Thoracic aorta (tissue), 2 donors: ENCODE data around the gene KRT28. TPM values are rescaled to one million over a fixed set of nuclear protein-coding genes. Genes with fewer than 3 reads are reported as not detected.
"Not testable (repeated sequence)": the region's sequence is repeated elsewhere in the genome, so short reads cannot be mapped to it uniquely, and the experiment has no call there.

Experiments
- ATAC-seq: fragments of 150-250 bp; one replicate; pipeline ENCODE4 v1.8.0; 2017; ENCODE audit warnings: low read depth; ENCODE audit not compliant: insufficient number of reproducible peaks, low FRiP score
- DNase-seq: peaks from one replicate; pipeline ENCODE4 v3.0.0-alpha.2; 2020; ENCODE audit warnings: low spot score
- H3K27ac ChIP-seq, 2 donors: fragments of 200-600 bp; sonication (generic); 1 replicate in 1 of 2; 2 replicates in 1 of 2; pipeline ENCODE4 v1.5.1; 2016; ENCODE audit warnings: mild to moderate bottlenecking in 2 of 2, moderate library complexity in 2 of 2
- H3K27me3 ChIP-seq: fragments of 200-600 bp; sonication (generic); replicated peaks from 2 replicates; pipeline ENCODE4 v1.6.0; 2016; ENCODE audit warnings: mild to moderate bottlenecking; ENCODE audit not compliant: insufficient read depth
- H3K36me3 ChIP-seq: fragments of 200-600 bp; sonication (generic); one replicate; pipeline ENCODE4 v1.5.1; 2016
- H3K4me1 ChIP-seq, 2 donors: fragments of 200-600 bp; sonication (generic); 1 replicate in 1 of 2; 2 replicates in 1 of 2; pipeline versions ENCODE4 v1.5.1 to v1.6.0; 2016; ENCODE audit warnings: low read depth in 2 of 2, mild to moderate bottlenecking in 1 of 2; ENCODE audit not compliant: control insufficient read depth in 1 of 2
- H3K4me3 ChIP-seq: fragments of 200-600 bp; sonication (generic); 2 replicates; pipeline ENCODE4 v1.5.1; 2016; ENCODE audit warnings: mild to moderate bottlenecking
- H3K9me3 ChIP-seq: fragments of 200-600 bp; sonication (generic); 2 replicates; pipeline ENCODE4 v1.5.1; 2016
- total RNA-seq, 2 donors: library from RNA; depleted of rRNA; stranded (reverse); fragments of >200 nt; gene quantifications; one replicate each; pipeline versions ENCODE4 v1.1.0 to v1.2.3, GENCODE V29; 2016
- TF ChIP-seq, protein P1 (sequence below): fragments of 200-600 bp; sonication (generic); IDR thresholded peaks from one replicate; pipeline ENCODE4 v1.5.1; 2019; ENCODE audit warnings: antibody characterized with exemption

The KRT28 gene
- total RNA-seq, 2 donors from 2014 or later = not detected

- peaks cover 4% of the 10 kb centered on the region for H3K36me3 ChIP-seq
- H3K27me3 ChIP-seq = no peaks in the 10 kb centered on the region
- no peak overlapping the region for H3K27ac ChIP-seq
- DNase-seq (no peak), ATAC-seq (no peak)
- H3K4me3 ChIP-seq = no peak overlapping the region
- peaks cover 7 to 28% of the 10 kb centered on the region in 2 donors for H3K4me1 ChIP-seq
- H3K9me3 ChIP-seq = no peaks in the 10 kb centered on the region
- TF ChIP-seq, protein P1, sequence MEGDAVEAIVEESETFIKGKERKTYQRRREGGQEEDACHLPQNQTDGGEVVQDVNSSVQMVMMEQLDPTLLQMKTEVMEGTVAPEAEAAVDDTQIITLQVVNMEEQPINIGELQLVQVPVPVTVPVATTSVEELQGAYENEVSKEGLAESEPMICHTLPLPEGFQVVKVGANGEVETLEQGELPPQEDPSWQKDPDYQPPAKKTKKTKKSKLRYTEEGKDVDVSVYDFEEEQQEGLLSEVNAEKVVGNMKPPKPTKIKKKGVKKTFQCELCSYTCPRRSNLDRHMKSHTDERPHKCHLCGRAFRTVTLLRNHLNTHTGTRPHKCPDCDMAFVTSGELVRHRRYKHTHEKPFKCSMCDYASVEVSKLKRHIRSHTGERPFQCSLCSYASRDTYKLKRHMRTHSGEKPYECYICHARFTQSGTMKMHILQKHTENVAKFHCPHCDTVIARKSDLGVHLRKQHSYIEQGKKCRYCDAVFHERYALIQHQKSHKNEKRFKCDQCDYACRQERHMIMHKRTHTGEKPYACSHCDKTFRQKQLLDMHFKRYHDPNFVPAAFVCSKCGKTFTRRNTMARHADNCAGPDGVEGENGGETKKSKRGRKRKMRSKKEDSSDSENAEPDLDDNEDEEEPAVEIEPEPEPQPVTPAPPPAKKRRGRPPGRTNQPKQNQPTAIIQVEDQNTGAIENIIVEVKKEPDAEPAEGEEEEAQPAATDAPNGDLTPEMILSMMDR = no peak
Measured at GRCh38 chr17:40815381-40815780, 15.6 kb upstream of the KRT28 start.

GRCh38 chr17:40814657-40815056 is 14.9 kb upstream of the KRT28 start:
- H3K4me3 ChIP-seq, H3K36me3 ChIP-seq, H3K27ac ChIP-seq, H3K27me3 ChIP-seq, DNase-seq, ATAC-seq, H3K9me3 ChIP-seq: not testable (repeated sequence)
- H3K4me1 ChIP-seq = peaks cover 14 to 28% of the 10 kb centered on the region in 2 donors

DNA sequence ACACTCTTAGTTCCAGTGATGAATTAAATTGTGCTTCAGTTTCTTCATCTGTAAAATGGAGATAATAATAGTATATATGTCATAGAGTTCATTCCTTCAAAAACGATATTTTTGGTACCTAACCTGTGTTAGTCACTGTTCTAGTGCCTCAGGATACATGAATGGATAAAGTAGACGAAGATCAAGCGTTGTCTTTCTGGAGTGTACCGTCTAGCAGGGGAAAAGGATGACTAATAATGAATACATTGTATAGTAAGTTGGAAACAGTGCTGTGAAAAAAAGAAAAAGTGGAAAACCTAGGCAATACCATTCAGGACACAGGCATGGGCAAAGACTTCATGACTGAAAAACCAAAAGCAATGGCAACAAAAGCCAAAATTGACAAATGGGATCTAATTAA is 14.0 kb upstream of the KRT28 start:
- ATAC-seq = no peak
- TF ChIP-seq, protein P1 = no peak
- Histone ChIP-seq H3K27ac (no peak overlapping the region), H3K9me3 (no peaks in the 10 kb centered on the region), H3K4me1 (peaks cover 20 to 26% of the 10 kb centered on the region in 2 donors), H3K4me3 (no peak overlapping the region), H3K27me3 (no peaks in the 10 kb centered on the region), H3K36me3 (peaks cover 4% of the 10 kb centered on the region)
- DNase-seq = no peak

DNA sequence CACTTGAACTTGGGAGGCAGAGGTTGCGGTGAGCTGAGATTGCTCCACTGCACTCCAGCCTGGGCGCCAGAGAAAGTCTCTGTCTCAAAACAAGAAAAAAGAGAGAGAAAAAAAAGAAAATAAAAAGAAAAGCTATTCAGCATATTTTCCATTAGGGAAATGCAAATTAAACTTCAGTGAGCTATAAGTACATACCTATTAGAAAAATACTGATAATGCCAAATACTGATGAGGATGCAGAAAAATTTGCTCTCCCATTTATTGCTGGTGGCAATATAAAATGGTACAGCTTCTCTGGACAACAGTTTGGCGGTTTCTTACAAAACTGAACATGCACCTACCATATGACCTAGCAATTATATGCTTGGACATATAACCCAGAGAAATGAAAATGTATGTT is 12.9 kb upstream of the KRT28 start:
- TF ChIP-seq, protein P1 = no peak

GRCh38 chr17:40810494-40810893 is 10.7 kb upstream of the KRT28 start:
- Histone ChIP-seq H3K4me1 (peaks cover 14 to 16% of the 10 kb centered on the region in 2 donors), H3K4me3 (no peak overlapping the region), H3K27ac (peak overlapping the region in 1 of 2 donors; percentile 41), H3K9me3 (no peaks in the 10 kb centered on the region), H3K27me3 (no peaks in the 10 kb centered on the region), H3K36me3 (no peaks in the 10 kb centered on the region)
- ATAC-seq (no peak), DNase-seq (no peak)
- TF ChIP-seq, protein P1 = no peak

More for the DNA sequence above, 12.9 kb upstream of the KRT28 start:
- Histone ChIP-seq H3K36me3 (peaks cover 4% of the 10 kb centered on the region), H3K9me3 (no peaks in the 10 kb centered on the region), H3K27me3 (no peaks in the 10 kb centered on the region), H3K4me3 (no peak overlapping the region), H3K27ac (no peak overlapping the region), H3K4me1 (peaks cover 15 to 20% of the 10 kb centered on the region in 2 donors)
- ATAC-seq (no peak), DNase-seq (no peak)
